HepG2 (cell line): ENCODE data around the gene G6PD. TPM values are rescaled to one million over a fixed set of nuclear protein-coding genes. Genes with fewer than 3 reads are reported as not detected.

ENCODE experiments used
- ATAC-seq: fragments of 200-7000 bp; cut with Tn5 transposase; 3 replicates; pipeline ENCODE4 v1.9.1; 2020; ENCODE audit warnings: mild to moderate bottlenecking, moderate library complexity
- BruUV-seq: library from RNA; stranded (reverse); fragments of 400-500 nt; replicated peaks from 2 replicates; lab custom pipeline; 2021; lab: Mats Ljungman, UMichigan
- CTCF ChIA-PET: fragments of 300-600 bp; formaldehyde crosslinking; extraction: SDS; loops from one replicate; lab custom pipeline; 2021; ENCODE audit warnings: low total read pairs, inconsistent platforms, low intra/inter-chr PET ratio; lab: Yijun Ruan, JAX
- POLR2A ChIA-PET: fragments of 350-600 bp; sonication (Branson Sonifier 250); formaldehyde crosslinking; loops from one replicate; lab custom pipeline; 2020; ENCODE audit warnings: antibody characterized with exemption, inconsistent platforms; lab: Yijun Ruan, JAX
- DNase-seq: peaks from one replicate; pipeline ENCODE4 v3.0.0-alpha.2; 2015; ENCODE audit warnings: low spot score
- FAIRE-seq: peaks from 3 replicates; lab custom pipeline; 2011; peaks lifted over from hg19 to GRCh38; lab: Jason Lieb, UNC
- H2AFZ ChIP-seq: one replicate; pipeline ENCODE4 v1.6.1; 2011; ENCODE audit warnings: low read length, inconsistent platforms
- H3K27ac ChIP-seq: fragments of 300-600 bp; 3 replicates; pipeline ENCODE4 v1.8.0; 2011; ENCODE audit warnings: mixed run types, mild to moderate bottlenecking, mixed read lengths, low read length, inconsistent platforms; ENCODE audit not compliant: insufficient read depth; ENCODE audit errors: extremely low read length
- H3K27me3 ChIP-seq, 2 experiments: fragments of 200-600 bp in 1 of 2; 2 replicates in 1 of 2; 3 replicates in 1 of 2; pipeline versions ENCODE4 v1.6.0 to v1.8.0; 2011; ENCODE audit warnings: low read length in 2 of 2, mild to moderate bottlenecking in 2 of 2, moderate library complexity in 2 of 2, inconsistent platforms in 1 of 2; ENCODE audit not compliant: insufficient read depth in 2 of 2, control insufficient read depth in 1 of 2
- H3K36me3 ChIP-seq, 2 experiments: fragments of 200-600 bp in 1 of 2; replicated peaks in 1 of 2; 2 replicates in 1 of 2; 3 replicates in 1 of 2; pipeline versions ENCODE4 v1.5.1 to v1.8.0; 2011; ENCODE audit warnings: low read length in 2 of 2, inconsistent platforms in 1 of 2; ENCODE audit not compliant: insufficient read depth in 2 of 2, control insufficient read depth in 1 of 2
- H3K4me1 ChIP-seq: 2 replicates; pipeline ENCODE4 v1.5.1; 2012; ENCODE audit warnings: low read length, inconsistent platforms; ENCODE audit not compliant: insufficient read depth
- H3K4me2 ChIP-seq: 2 replicates; pipeline ENCODE4 v1.6.0; 2011; ENCODE audit warnings: low read depth, low read length, inconsistent platforms
- H3K4me3 ChIP-seq, 3 experiments: fragments of 200-600 bp in 1 of 3; sonication (generic), shearing (Covaris generic) in 1 of 3; replicated peaks in 1 of 3; 2 replicates each; pipeline ENCODE4 v1.5.1; 2011 to 2016; ENCODE audit warnings: low read length in 3 of 3, inconsistent platforms in 2 of 3, low read depth in 2 of 3, mild to moderate bottlenecking in 2 of 3, control low read depth in 1 of 3, mixed read lengths in 1 of 3; ENCODE audit not compliant: insufficient read depth in 1 of 3
- H3K79me2 ChIP-seq: one replicate; pipeline ENCODE4 v1.6.1; 2011; ENCODE audit warnings: low read length, inconsistent platforms; ENCODE audit not compliant: insufficient read depth
- H3K9ac ChIP-seq: 2 replicates; pipeline ENCODE4 v1.6.0; 2011; ENCODE audit warnings: mild to moderate bottlenecking, low read depth, low read length, inconsistent platforms; ENCODE audit not compliant: insufficient read depth
- H3K9me3 ChIP-seq: 2 replicates; pipeline ENCODE4 v1.5.1; 2012; ENCODE audit warnings: mild to moderate bottlenecking, low read length
- H4K20me1 ChIP-seq: 2 replicates; pipeline ENCODE4 v1.6.0; 2011; ENCODE audit warnings: inconsistent platforms, mild to moderate bottlenecking, low read length, moderate library complexity; ENCODE audit not compliant: insufficient read depth
- CBX5 ChIP-seq: sonication (generic); formaldehyde crosslinking; IDR thresholded peaks from 2 replicates; pipeline ENCODE4 v1.4.0; 2020; ENCODE audit warnings: missing genetic modification reagents, borderline replicate concordance
- GABPB1 ChIP-seq: IDR thresholded peaks from 2 replicates; pipeline ENCODE4 v1.6.1; 2016; ENCODE audit warnings: mild to moderate bottlenecking, missing genetic modification reagents, moderate library complexity, missing compliant biosample characterization
- HNF4G ChIP-seq, 2 experiments: sonication (generic) in 1 of 2; formaldehyde crosslinking in 1 of 2; IDR thresholded peaks; 2 replicates each; pipeline versions ENCODE4 v1.4.0 to v1.6.1; 2011 to 2020; ENCODE audit warnings: borderline replicate concordance in 2 of 2, low read depth in 2 of 2, mild to moderate bottlenecking in 2 of 2, low read length in 1 of 2, missing genetic modification reagents in 1 of 2, moderate library complexity in 1 of 2
- NFE2 ChIP-seq: sonication (generic); formaldehyde crosslinking; IDR thresholded peaks from 2 replicates; pipeline ENCODE4 v1.4.0; 2020; ENCODE audit warnings: missing genetic modification reagents
- NR1H2 ChIP-seq: sonication (generic); formaldehyde crosslinking; IDR thresholded peaks from 2 replicates; pipeline ENCODE4 v1.8.1; 2022; ENCODE audit warnings: low read depth, missing genetic modification reagents, borderline replicate concordance
- TAF15 ChIP-seq: fragments of 200-400 bp; formaldehyde crosslinking; IDR thresholded peaks from one replicate; pipeline ENCODE4 v1.6.1; 2018; ENCODE audit warnings: mild to moderate bottlenecking, low read depth, low read length; ENCODE audit not compliant: poor library complexity, severe bottlenecking
- TGIF2 ChIP-seq: IDR thresholded peaks from 2 replicates; pipeline ENCODE4 v1.6.1; 2016; ENCODE audit warnings: control low read depth, missing compliant biosample characterization
- YEATS4 ChIP-seq: sonication (generic); formaldehyde crosslinking; IDR thresholded peaks from 2 replicates; pipeline ENCODE4 v1.4.0; 2020; ENCODE audit warnings: missing genetic modification reagents, borderline replicate concordance
- ZBTB20 ChIP-seq: sonication (generic); formaldehyde crosslinking; IDR thresholded peaks from 2 replicates; pipeline ENCODE4 v1.8.1; 2023; ENCODE audit warnings: missing genetic modification reagents, low read depth, mild to moderate bottlenecking, borderline replicate concordance
- ZFP1 ChIP-seq: IDR thresholded peaks from 2 replicates; pipeline ENCODE4 v1.6.1; 2016
- ZNF326 ChIP-seq: sonication (generic); formaldehyde crosslinking; IDR thresholded peaks from 2 replicates; pipeline ENCODE4 v1.4.0; 2020; ENCODE audit warnings: missing genetic modification reagents, borderline replicate concordance
- ZNF337 ChIP-seq: sonication (generic); formaldehyde crosslinking; IDR thresholded peaks from 2 replicates; pipeline ENCODE4 v1.5.1; 2020; ENCODE audit warnings: missing genetic modification reagents, low read depth, mild to moderate bottlenecking, borderline replicate concordance
- ZNF562 ChIP-seq: sonication (generic); formaldehyde crosslinking; IDR thresholded peaks from 2 replicates; pipeline ENCODE4 v1.8.0; 2022; ENCODE audit warnings: missing genetic modification reagents, borderline replicate concordance
- ZNF607 ChIP-seq: sonication (generic); formaldehyde crosslinking; IDR thresholded peaks from 2 replicates; pipeline ENCODE4 v1.5.1; 2020; ENCODE audit warnings: missing genetic modification reagents, mild to moderate bottlenecking, borderline replicate concordance
- ZNF678 ChIP-seq: sonication (generic); formaldehyde crosslinking; IDR thresholded peaks from 2 replicates; pipeline ENCODE4 v1.4.0; 2020; ENCODE audit warnings: mild to moderate bottlenecking, missing genetic modification reagents
- ZNF766 ChIP-seq: sonication (generic); formaldehyde crosslinking; IDR thresholded peaks from 2 replicates; pipeline ENCODE4 v1.5.0; 2020; ENCODE audit warnings: missing genetic modification reagents, borderline replicate concordance
- WGBS: methylation state at CpG from one replicate; pipeline ENCODE4 v1.1.6; 2017; ENCODE audit warnings: low lambda C conversion rate; 5-methylcytosine and 5-hydroxymethylcytosine counted together
- in situ Hi-C: cut with HindIII; loops from 2 replicates; pipeline ENCODE4 v1.10.0; 2017; ENCODE audit warnings: low pct_unique_long_range_greater_than_20kb; ENCODE audit not compliant: extremely low pct_ligation_motif_present
- intact Hi-C: fragments of 100-400 bp; cut with micrococcal nuclease; formaldehyde crosslinking; loops from one replicate; pipeline ENCODE4 v1.10.0; 2022; ENCODE audit not compliant: unreplicated experiment
- polyA plus RNA-seq, 8 experiments: library from polyadenylated mRNA; depleted of rRNA in 3 of 8; stranded (reverse) in 7 of 8; unstranded in 1 of 8; fragments of >200 nt; fragmentation: Illumina TruSeq in 4 of 8; extraction: Trizol in 4 of 8; gene quantifications; 2 replicates each; pipeline versions ENCODE4 v1.2.1 to v1.2.3, GENCODE V29; 2011 to 2016; ENCODE audit warnings: low read depth in 4 of 8, missing spikeins in 1 of 8, mixed read lengths in 1 of 8; ENCODE audit not compliant: insufficient read depth in 1 of 8
- total RNA-seq, 5 experiments: library from RNA; depleted of rRNA; stranded (reverse); fragments of >200 nt; fragmentation: Illumina TruSeq; extraction: Trizol; gene quantifications; 2 replicates each; pipeline ENCODE4 v1.2.3, GENCODE V29; 2016; ENCODE audit warnings: low read depth in 1 of 5
- TF ChIP-seq, protein P1 (sequence below): sonication (generic); formaldehyde crosslinking; IDR thresholded peaks from 2 replicates; pipeline ENCODE4 v1.4.0; 2020; ENCODE audit warnings: missing genetic modification reagents
- TF ChIP-seq, protein P2 (sequence below): sonication (generic); formaldehyde crosslinking; IDR thresholded peaks from 2 replicates; pipeline ENCODE4 v1.9.0; 2022; ENCODE audit warnings: low read depth, missing genetic modification reagents

G6PD gene
- total and polyA plus RNA-seq, 2 of the 13 experiments (the other 11 are each of a cell fraction or from before 2014, with no cell fraction given), result 18.8 to 28.8 TPM

DNA sequence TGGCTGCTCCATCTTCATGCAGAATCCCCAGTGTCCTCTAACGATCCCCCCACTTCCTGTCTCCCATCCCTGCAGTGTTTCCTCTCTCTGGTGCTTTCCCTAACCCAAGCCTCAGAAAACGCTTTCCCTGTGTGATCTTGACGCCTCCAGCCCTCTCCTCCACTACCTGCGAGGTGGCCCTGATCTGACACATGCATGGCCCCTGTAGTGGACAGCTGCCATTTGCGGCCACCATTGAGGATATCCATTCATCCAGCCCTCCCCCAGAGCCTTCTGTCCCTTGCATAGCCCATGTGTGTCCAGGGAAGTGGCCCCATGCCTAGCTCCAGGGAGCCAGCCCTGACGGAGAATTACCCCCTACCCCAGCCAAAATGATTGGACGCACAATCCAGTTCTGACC, 63.3 kb downstream of the G6PD start (continued):
- TF ChIP-seq ZNF337 (no peak), CBX5 (CRISPR knock-in tag) (no peak), GABPB1 (CRISPR knock-in tag) (no peak), NFE2 (CRISPR knock-in tag) (no peak), YEATS4 (CRISPR knock-in tag) (no peak)
- TF ChIP-seq, all 625 proteins: peak for 0

DNA sequence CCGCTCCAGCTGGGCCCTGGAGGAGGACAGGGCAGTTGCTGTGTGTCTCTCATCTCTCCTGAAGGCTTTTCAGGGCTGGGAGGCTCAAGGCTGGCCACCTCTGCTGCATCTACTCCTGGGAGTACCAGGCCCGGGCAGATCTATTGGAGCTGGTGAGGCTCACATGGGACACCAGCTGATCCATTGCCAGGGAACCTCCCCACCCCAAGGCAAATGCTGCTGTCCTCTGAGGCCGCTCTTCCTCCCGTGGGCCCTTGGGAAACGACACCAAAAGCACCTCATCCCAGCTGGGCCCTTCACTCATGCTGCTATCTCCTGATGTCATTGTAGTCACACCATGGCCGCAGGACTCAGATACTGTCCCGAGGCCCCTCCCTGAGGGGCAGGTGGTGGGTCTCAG, 63.9 kb downstream of the G6PD start:
- in situ Hi-C loops, result loop anchor here (5.0 kb wide), 1 partner anchor 35 kb away; the partner anchor contains the start of gene FAM3A
- TF ChIP-seq ZNF678, result no peak
- no peak for TF ChIP-seq HNF4G (IDR thresholded peaks at IDR 0.05; ENCODE audit: borderline replicate concordance, low read depth, low read length)
- no peak for TF ChIP-seq HNF4G (CRISPR knock-in tag; IDR thresholded peaks at IDR 0.05; ENCODE audit: borderline replicate concordance, low read depth)
- TF ChIP-seq, protein P1, sequence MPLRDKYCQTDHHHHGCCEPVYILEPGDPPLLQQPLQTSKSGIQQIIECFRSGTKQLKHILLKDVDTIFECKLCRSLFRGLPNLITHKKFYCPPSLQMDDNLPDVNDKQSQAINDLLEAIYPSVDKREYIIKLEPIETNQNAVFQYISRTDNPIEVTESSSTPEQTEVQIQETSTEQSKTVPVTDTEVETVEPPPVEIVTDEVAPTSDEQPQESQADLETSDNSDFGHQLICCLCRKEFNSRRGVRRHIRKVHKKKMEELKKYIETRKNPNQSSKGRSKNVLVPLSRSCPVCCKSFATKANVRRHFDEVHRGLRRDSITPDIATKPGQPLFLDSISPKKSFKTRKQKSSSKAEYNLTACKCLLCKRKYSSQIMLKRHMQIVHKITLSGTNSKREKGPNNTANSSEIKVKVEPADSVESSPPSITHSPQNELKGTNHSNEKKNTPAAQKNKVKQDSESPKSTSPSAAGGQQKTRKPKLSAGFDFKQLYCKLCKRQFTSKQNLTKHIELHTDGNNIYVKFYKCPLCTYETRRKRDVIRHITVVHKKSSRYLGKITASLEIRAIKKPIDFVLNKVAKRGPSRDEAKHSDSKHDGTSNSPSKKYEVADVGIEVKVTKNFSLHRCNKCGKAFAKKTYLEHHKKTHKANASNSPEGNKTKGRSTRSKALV (CRISPR knock-in tag), result no peak
- no peak for TF ChIP-seq ZBTB20 (CRISPR knock-in tag)
- TF ChIP-seq NR1H2 (CRISPR knock-in tag), result no peak
- TF ChIP-seq ZNF766 (CRISPR knock-in tag), result no peak
- TF ChIP-seq ZNF562 (CRISPR knock-in tag), result no peak
- TF ChIP-seq ZFP1, result no peak
- no peak for TF ChIP-seq TGIF2 (CRISPR knock-in tag)
- TF ChIP-seq TAF15, result no peak
- no peak for TF ChIP-seq ZNF326 (CRISPR knock-in tag)
- TF ChIP-seq, protein P2, sequence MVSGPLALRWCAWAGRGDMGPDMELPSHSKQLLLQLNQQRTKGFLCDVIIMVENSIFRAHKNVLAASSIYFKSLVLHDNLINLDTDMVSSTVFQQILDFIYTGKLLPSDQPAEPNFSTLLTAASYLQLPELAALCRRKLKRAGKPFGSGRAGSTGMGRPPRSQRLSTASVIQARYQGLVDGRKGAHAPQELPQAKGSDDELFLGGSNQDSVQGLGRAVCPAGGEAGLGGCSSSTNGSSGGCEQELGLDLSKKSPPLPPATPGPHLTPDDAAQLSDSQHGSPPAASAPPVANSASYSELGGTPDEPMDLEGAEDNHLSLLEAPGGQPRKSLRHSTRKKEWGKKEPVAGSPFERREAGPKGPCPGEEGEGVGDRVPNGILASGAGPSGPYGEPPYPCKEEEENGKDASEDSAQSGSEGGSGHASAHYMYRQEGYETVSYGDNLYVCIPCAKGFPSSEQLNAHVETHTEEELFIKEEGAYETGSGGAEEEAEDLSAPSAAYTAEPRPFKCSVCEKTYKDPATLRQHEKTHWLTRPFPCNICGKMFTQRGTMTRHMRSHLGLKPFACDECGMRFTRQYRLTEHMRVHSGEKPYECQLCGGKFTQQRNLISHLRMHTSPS (CRISPR knock-in tag), result no peak
- no peak for TF ChIP-seq ZNF607 (CRISPR knock-in tag)
- no peak overlapping the region for H3K9ac ChIP-seq
- WGBS, result 100% methylated on average over 2 of the region's 7 CpGs
- CTCF ChIA-PET, result no interaction called here
- no peak for DNase-seq
- H3K4me1 ChIP-seq, result peaks cover 23% of the 10 kb centered on the region
- no peaks in the 10 kb centered on the region for H3K9me3 ChIP-seq
- no peak overlapping the region for H2AFZ ChIP-seq
- BruUV-seq, result no TSS peak
- ATAC-seq, result no peak
- no peaks in the 10 kb centered on the region for H3K27me3 ChIP-seq
- no peaks in the 10 kb centered on the region for H4K20me1 ChIP-seq
- no peak for FAIRE-seq
- POLR2A ChIA-PET, result interaction anchor here (2.3 kb wide), 1 partner anchor 8 kb away, joined by 11 read pairs; the partner anchor contains the start of gene SLC10A3
- no peaks in the 10 kb centered on the region; a peak in 1 of 5 replicates for H3K36me3 ChIP-seq
- H3K4me3 ChIP-seq, result no peak overlapping the region
- H3K27ac ChIP-seq, result no peak overlapping the region
- intact Hi-C loops, result no loop called here
- no peaks in the 10 kb centered on the region for H3K79me2 ChIP-seq
- no peak overlapping the region for H3K4me2 ChIP-seq
